ENCODE results near the gene FIGNL1.

The FIGNL1 gene

GRCh38 chr7:50412973-50413372 lies 37.2 kb downstream of the FIGNL1 start:
- H3K27ac ChIP-seq (ENCODE audit: low read length, poor library complexity, severe bottlenecking), result no peak overlapping the region
- no peaks in the 10 kb centered on the region for H3K79me1 ChIP-seq (replicated peaks; ENCODE audit: low read length, poor library complexity, severe bottlenecking)
- no peaks in the 10 kb centered on the region for H3K36me3 ChIP-seq (ENCODE audit: control insufficient read depth in 1 of 2, insufficient read depth in 2 of 2, low read depth in 1 of 2, low read length in 2 of 2)
- WGBS, result 84% methylated on average over 3 of the region's 4 CpGs
- H4K8ac ChIP-seq (ENCODE audit: low read length), result no peak overlapping the region
- H2BK5ac ChIP-seq (ENCODE audit: low read depth, low read length, poor library complexity, severe bottlenecking), result no peak overlapping the region
- no peak overlapping the region for H2BK15ac ChIP-seq (ENCODE audit: low read depth, poor library complexity, severe bottlenecking)
- H3K4me2 ChIP-seq (ENCODE audit: low read length, poor library complexity, severe bottlenecking), result no peak overlapping the region
- H3K9me3 ChIP-seq (ENCODE audit: control insufficient read depth, low read length), result no peaks in the 10 kb centered on the region
- no peak overlapping the region for H2BK120ac ChIP-seq (ENCODE audit: low read depth, low read length)
- no peak overlapping the region for H4K91ac ChIP-seq (ENCODE audit: low read length)
- H2AK5ac ChIP-seq (ENCODE audit: low read length, severe bottlenecking), result no peak overlapping the region
- H2BK12ac ChIP-seq (ENCODE audit: low read length in 2 of 2), result no peak overlapping the region
- no peak overlapping the region for H3K18ac ChIP-seq (ENCODE audit: low read depth in 1 of 2, low read length in 2 of 2)
- no peaks in the 10 kb centered on the region for H3K4me1 ChIP-seq (ENCODE audit: control insufficient read depth, insufficient read depth, low read depth, low read length)
- no peak overlapping the region for H3K23ac ChIP-seq (ENCODE audit: low read length in 2 of 2)
- H3K4me3 ChIP-seq (ENCODE audit: insufficient read depth in 1 of 2, low read depth in 1 of 2, low read length in 2 of 2), result no peak overlapping the region
- H3K4ac ChIP-seq (ENCODE audit: low read depth in 1 of 2, low read length in 2 of 2), result no peak overlapping the region
- no peak overlapping the region for H3K14ac ChIP-seq (ENCODE audit: low read length in 2 of 2)
- H3K9ac ChIP-seq (ENCODE audit: low read length), result no peak overlapping the region
- no peak overlapping the region for H2AFZ ChIP-seq (ENCODE audit: low read depth, low read length)
- DNase-seq, result no peak
- H3K27me3 ChIP-seq (ENCODE audit: control insufficient read depth in 1 of 2, insufficient read depth in 1 of 2, low read length in 2 of 2), result peaks cover 11 to 16% of the 10 kb centered on the region in 2 experiments

GRCh38 chr7:50411332-50411731 lies 38.8 kb downstream of the FIGNL1 start:
- Histone ChIP-seq H4K8ac (ENCODE audit: low read length) (no peak overlapping the region), H3K79me1 (replicated peaks; ENCODE audit: low read length, poor library complexity, severe bottlenecking) (no peaks in the 10 kb centered on the region), H3K27me3 (ENCODE audit: control insufficient read depth in 1 of 2, insufficient read depth in 1 of 2, low read length in 2 of 2) (peaks cover 16 to 31% of the 10 kb centered on the region in 2 experiments), H2AFZ (ENCODE audit: low read depth, low read length) (no peak overlapping the region), H2BK12ac (ENCODE audit: low read length in 2 of 2) (no peak overlapping the region), H3K18ac (ENCODE audit: low read depth in 1 of 2, low read length in 2 of 2) (no peak overlapping the region), H4K91ac (ENCODE audit: low read length) (no peak overlapping the region), H2BK5ac (ENCODE audit: low read depth, low read length, poor library complexity, severe bottlenecking) (no peak overlapping the region), H3K27ac (ENCODE audit: low read length, poor library complexity, severe bottlenecking) (no peak overlapping the region), H3K4ac (ENCODE audit: low read depth in 1 of 2, low read length in 2 of 2) (no peak overlapping the region), H3K4me3 (ENCODE audit: insufficient read depth in 1 of 2, low read depth in 1 of 2, low read length in 2 of 2) (no peak overlapping the region), H2BK15ac (ENCODE audit: low read depth, poor library complexity, severe bottlenecking) (no peak overlapping the region), H3K14ac (ENCODE audit: low read length in 2 of 2) (no peak overlapping the region), H3K4me2 (ENCODE audit: low read length, poor library complexity, severe bottlenecking) (no peak overlapping the region), H3K9me3 (ENCODE audit: control insufficient read depth, low read length) (no peaks in the 10 kb centered on the region), H2BK120ac (ENCODE audit: low read depth, low read length) (no peak overlapping the region), H3K36me3 (ENCODE audit: control insufficient read depth in 1 of 2, insufficient read depth in 2 of 2, low read depth in 1 of 2, low read length in 2 of 2) (no peaks in the 10 kb centered on the region), H3K9ac (ENCODE audit: low read length) (no peak overlapping the region), H3K23ac (ENCODE audit: low read length in 2 of 2) (no peak overlapping the region), H2AK5ac (ENCODE audit: low read length, severe bottlenecking) (no peak overlapping the region), H3K4me1 (ENCODE audit: control insufficient read depth, insufficient read depth, low read depth, low read length) (no peaks in the 10 kb centered on the region)
- WGBS, result 74% methylated on average over 5 of the region's 6 CpGs
- DNase-seq, result no peak

GRCh38 chr7:50409856-50410745 lies 40.0 kb downstream of the FIGNL1 start:
- Histone ChIP-seq H3K9ac (ENCODE audit: low read length) (no peak overlapping the region), H3K27ac (ENCODE audit: low read length, poor library complexity, severe bottlenecking) (no peak overlapping the region), H3K4me1 (ENCODE audit: control insufficient read depth, insufficient read depth, low read depth, low read length) (no peaks in the 10 kb centered on the region), H3K4ac (ENCODE audit: low read depth in 1 of 2, low read length in 2 of 2) (no peak overlapping the region), H2BK15ac (ENCODE audit: low read depth, poor library complexity, severe bottlenecking) (no peak overlapping the region), H3K4me2 (ENCODE audit: low read length, poor library complexity, severe bottlenecking) (no peak overlapping the region), H3K4me3 (ENCODE audit: insufficient read depth in 1 of 2, low read depth in 1 of 2, low read length in 2 of 2) (peak overlapping the region in 1 of 2 experiments; percentile 7), H3K18ac (ENCODE audit: low read depth in 1 of 2, low read length in 2 of 2) (no peak overlapping the region), H2AFZ (ENCODE audit: low read depth, low read length) (no peak overlapping the region), H3K9me3 (ENCODE audit: control insufficient read depth, low read length) (no peaks in the 10 kb centered on the region), H2BK120ac (ENCODE audit: low read depth, low read length) (no peak overlapping the region), H3K14ac (ENCODE audit: low read length in 2 of 2) (peak overlapping the region in 1 of 2 experiments; percentile 29), H4K8ac (ENCODE audit: low read length) (no peak overlapping the region), H4K91ac (ENCODE audit: low read length) (no peak overlapping the region), H3K23ac (ENCODE audit: low read length in 2 of 2) (no peak overlapping the region), H2BK12ac (ENCODE audit: low read length in 2 of 2) (no peak overlapping the region), H3K36me3 (ENCODE audit: control insufficient read depth in 1 of 2, insufficient read depth in 2 of 2, low read depth in 1 of 2, low read length in 2 of 2) (no peaks in the 10 kb centered on the region), H3K27me3 (ENCODE audit: control insufficient read depth in 1 of 2, insufficient read depth in 1 of 2, low read length in 2 of 2) (peaks cover 16 to 34% of the 10 kb centered on the region in 2 experiments), H2AK5ac (ENCODE audit: low read length, severe bottlenecking) (no peak overlapping the region), H3K79me1 (replicated peaks; ENCODE audit: low read length, poor library complexity, severe bottlenecking) (no peaks in the 10 kb centered on the region), H2BK5ac (ENCODE audit: low read depth, low read length, poor library complexity, severe bottlenecking) (no peak overlapping the region)
- 92% methylated on average over 15 of the region's 17 CpGs for WGBS
- no peak for DNase-seq

DNA sequence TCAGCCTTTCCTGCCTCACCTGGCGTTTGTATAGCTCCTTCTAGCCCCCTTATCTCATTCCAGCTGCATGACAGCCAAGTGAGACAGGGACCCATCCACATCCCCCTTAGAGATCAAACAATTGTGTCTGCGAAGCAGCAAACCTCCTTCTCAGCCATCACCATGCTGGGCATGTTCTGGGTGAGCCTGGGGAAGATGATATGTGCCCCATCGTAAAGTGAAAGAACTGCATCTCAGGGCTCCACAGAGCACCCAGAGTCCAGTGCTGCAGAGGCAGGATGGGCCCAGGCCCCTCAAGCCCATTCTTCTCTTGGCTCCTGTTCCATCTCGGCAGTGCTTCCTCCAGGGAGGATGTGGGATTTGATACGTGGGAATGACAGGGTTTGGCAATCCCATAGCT lies 43.2 kb downstream of the FIGNL1 start:
- H3K79me1 ChIP-seq (replicated peaks; ENCODE audit: low read length, poor library complexity, severe bottlenecking), result no peaks in the 10 kb centered on the region
- H3K9me3 ChIP-seq (ENCODE audit: control insufficient read depth, low read length), result no peaks in the 10 kb centered on the region
- no peak overlapping the region for H3K4me2 ChIP-seq (ENCODE audit: low read length, poor library complexity, severe bottlenecking)
- no peak overlapping the region for H3K4me3 ChIP-seq (ENCODE audit: insufficient read depth in 1 of 2, low read depth in 1 of 2, low read length in 2 of 2)
- H3K9ac ChIP-seq (ENCODE audit: low read length), result no peak overlapping the region
- H2BK12ac ChIP-seq (ENCODE audit: low read length in 2 of 2), result no peak overlapping the region
- H3K27ac ChIP-seq (ENCODE audit: low read length, poor library complexity, severe bottlenecking), result no peak overlapping the region
- H2AFZ ChIP-seq (ENCODE audit: low read depth, low read length), result no peak overlapping the region
- DNase-seq, result no peak
- H3K18ac ChIP-seq (ENCODE audit: low read depth in 1 of 2, low read length in 2 of 2), result no peak overlapping the region
- no peak overlapping the region for H2BK15ac ChIP-seq (ENCODE audit: low read depth, poor library complexity, severe bottlenecking)
- no peak overlapping the region for H3K4ac ChIP-seq (ENCODE audit: low read depth in 1 of 2, low read length in 2 of 2)
- H4K8ac ChIP-seq (ENCODE audit: low read length), result no peak overlapping the region
- H3K14ac ChIP-seq (ENCODE audit: low read length in 2 of 2), result no peak overlapping the region
- no peak overlapping the region for H2BK120ac ChIP-seq (ENCODE audit: low read depth, low read length)
- H4K91ac ChIP-seq (ENCODE audit: low read length), result no peak overlapping the region
- no peak overlapping the region for H2AK5ac ChIP-seq (ENCODE audit: low read length, severe bottlenecking)
- H3K23ac ChIP-seq (ENCODE audit: low read length in 2 of 2), result no peak overlapping the region
- WGBS, result 76% methylated on average over 4 of the region's 5 CpGs
- H3K27me3 ChIP-seq (ENCODE audit: control insufficient read depth in 1 of 2, insufficient read depth in 1 of 2, low read length in 2 of 2), result peaks cover 16 to 60% of the 10 kb centered on the region in 2 experiments
- H3K36me3 ChIP-seq (ENCODE audit: control insufficient read depth in 1 of 2, insufficient read depth in 2 of 2, low read depth in 1 of 2, low read length in 2 of 2), result no peaks in the 10 kb centered on the region
- no peaks in the 10 kb centered on the region for H3K4me1 ChIP-seq (ENCODE audit: control insufficient read depth, insufficient read depth, low read depth, low read length)
- no peak overlapping the region for H2BK5ac ChIP-seq (ENCODE audit: low read depth, low read length, poor library complexity, severe bottlenecking)
